ENCODE results near the gene BAD. TPM values are rescaled to one million over a fixed set of nuclear protein-coding genes. Genes with fewer than 3 reads are reported as not detected.

The BAD gene
- total and polyA plus RNA-seq, 2 experiments from 2014 or later = 52.0 to 122 TPM

GRCh38 chr11:64260147-64260708 is 24.2 kb downstream of the BAD start:
- no peak for DNase-seq (ENCODE audit: low spot score)
- Histone ChIP-seq H4K20me1 (ENCODE audit: insufficient read depth, poor library complexity, severe bottlenecking) (no peaks in the 10 kb centered on the region), H3K27me3 (no peaks in the 10 kb centered on the region), H3K4me1 (ENCODE audit: insufficient read depth) (no peaks in the 10 kb centered on the region), H3K4me3 (no peak overlapping the region), H3K9me2 (replicated peaks; ENCODE audit: insufficient read depth) (no peaks in the 10 kb centered on the region), H3K9me3 (ENCODE audit: low read depth) (no peaks in the 10 kb centered on the region), H3K36me3 (replicated peaks; ENCODE audit: insufficient read depth, low read depth) (no peaks in the 10 kb centered on the region), H3K27ac (no peak overlapping the region), H2AFZ (no peak overlapping the region), H3K79me2 (no peaks in the 10 kb centered on the region), H3K4me2 (no peak overlapping the region)
- WGBS (ENCODE audit: low lambda C conversion rate, missing lambda C conversion rate) = 98% methylated on average over 6 of the region's 6 CpGs
- no peak for TF ChIP-seq EZH2phosphoT487 (IDR thresholded peaks at IDR 0.05; ENCODE audit: low read depth, severe bottlenecking, unreplicated experiment)
- TF ChIP-seq EZH2 (IDR thresholded peaks at IDR 0.05; ENCODE audit: borderline replicate concordance) = no peak

GRCh38 chr11:64259533-64260067 is 24.9 kb downstream of the BAD start:
- no peaks in the 10 kb centered on the region for H3K36me3 ChIP-seq (replicated peaks; ENCODE audit: insufficient read depth, low read depth)
- TF ChIP-seq CTCF (IDR thresholded peaks at IDR 0.05; ENCODE audit: poor library complexity) (no peak), EZH2phosphoT487 (IDR thresholded peaks at IDR 0.05; ENCODE audit: low read depth, severe bottlenecking, unreplicated experiment) (no peak), EZH2 (IDR thresholded peaks at IDR 0.05; ENCODE audit: borderline replicate concordance) (no peak)
- WGBS (ENCODE audit: low lambda C conversion rate, missing lambda C conversion rate) = 95% methylated on average over 4 of the region's 4 CpGs

GRCh38 chr11:64258946-64259532 is 25.4 kb downstream of the BAD start:
- Histone ChIP-seq H3K4me2 (no peak overlapping the region), H4K20me1 (ENCODE audit: insufficient read depth, poor library complexity, severe bottlenecking) (no peaks in the 10 kb centered on the region), H3K27ac (no peak overlapping the region), H3K79me2 (no peaks in the 10 kb centered on the region), H3K36me3 (replicated peaks; ENCODE audit: insufficient read depth, low read depth) (no peaks in the 10 kb centered on the region), H3K9me2 (replicated peaks; ENCODE audit: insufficient read depth) (no peaks in the 10 kb centered on the region), H3K27me3 (no peaks in the 10 kb centered on the region), H3K4me3 (no peak overlapping the region), H3K9me3 (ENCODE audit: low read depth) (no peaks in the 10 kb centered on the region), H3K4me1 (ENCODE audit: insufficient read depth) (no peaks in the 10 kb centered on the region), H2AFZ (no peak overlapping the region)
- DNase-seq (ENCODE audit: low spot score) = no peak
- TF ChIP-seq CTCF (IDR thresholded peaks at IDR 0.05; ENCODE audit: poor library complexity) = no peak
- TF ChIP-seq EZH2 (IDR thresholded peaks at IDR 0.05; ENCODE audit: borderline replicate concordance) = no peak
- TF ChIP-seq EZH2phosphoT487 (IDR thresholded peaks at IDR 0.05; ENCODE audit: low read depth, severe bottlenecking, unreplicated experiment) = no peak
- 98% methylated on average over 25 of the region's 32 CpGs for WGBS (ENCODE audit: low lambda C conversion rate, missing lambda C conversion rate)

More at GRCh38 chr11:64259533-64260067, 24.9 kb downstream of the BAD start:
- H3K79me2 ChIP-seq = no peaks in the 10 kb centered on the region
- no peak overlapping the region for H3K27ac ChIP-seq
- H3K4me2 ChIP-seq = no peak overlapping the region
- no peak overlapping the region for H2AFZ ChIP-seq
- no peaks in the 10 kb centered on the region for H3K27me3 ChIP-seq
- H3K9me2 ChIP-seq (replicated peaks; ENCODE audit: insufficient read depth) = no peaks in the 10 kb centered on the region
- no peaks in the 10 kb centered on the region for H3K9me3 ChIP-seq (ENCODE audit: low read depth)
- no peaks in the 10 kb centered on the region for H3K4me1 ChIP-seq (ENCODE audit: insufficient read depth)
- no peaks in the 10 kb centered on the region for H4K20me1 ChIP-seq (ENCODE audit: insufficient read depth, poor library complexity, severe bottlenecking)
- DNase-seq (ENCODE audit: low spot score) = no peak
- no peak overlapping the region for H3K4me3 ChIP-seq

GRCh38 chr11:64258356-64258755 is 26.1 kb downstream of the BAD start:
- no peaks in the 10 kb centered on the region for H3K36me3 ChIP-seq (replicated peaks; ENCODE audit: insufficient read depth, low read depth)
- no peaks in the 10 kb centered on the region for H3K27me3 ChIP-seq
- no peak for TF ChIP-seq CTCF (IDR thresholded peaks at IDR 0.05; ENCODE audit: poor library complexity)
- no peak for TF ChIP-seq EZH2phosphoT487 (IDR thresholded peaks at IDR 0.05; ENCODE audit: low read depth, severe bottlenecking, unreplicated experiment)
- no peak for TF ChIP-seq EZH2 (IDR thresholded peaks at IDR 0.05; ENCODE audit: borderline replicate concordance)

More at GRCh38 chr11:64258356-64258755, 26.1 kb downstream of the BAD start:
- Histone ChIP-seq H3K9me2 (replicated peaks; ENCODE audit: insufficient read depth) (no peaks in the 10 kb centered on the region), H3K4me1 (ENCODE audit: insufficient read depth) (no peaks in the 10 kb centered on the region), H3K27ac (no peak overlapping the region), H3K9me3 (ENCODE audit: low read depth) (no peaks in the 10 kb centered on the region), H3K4me2 (no peak overlapping the region), H4K20me1 (ENCODE audit: insufficient read depth, poor library complexity, severe bottlenecking) (no peaks in the 10 kb centered on the region), H3K4me3 (no peak overlapping the region), H3K79me2 (no peaks in the 10 kb centered on the region), H2AFZ (no peak overlapping the region)
- 93% methylated on average over 21 of the region's 24 CpGs for WGBS (ENCODE audit: low lambda C conversion rate, missing lambda C conversion rate)
- DNase-seq (ENCODE audit: low spot score) = no peak

Measured in hepatocyte (in vitro differentiated cells).